Stimulated activated CD8-positive, alpha-beta memory T cell treated with anti-CD3 and anti-CD28 coated beads, Interleukin-7, amount 100 ng/mL, for 48 hours (primary cell): ENCODE data around the gene CLIC6.
A peak's percentile ranks its signal among the peaks of the same experiment; 100 is the strongest.

Source experiments
- DNase-seq, 2 donors: peaks; one replicate each; pipeline ENCODE4 v3.0.0-alpha.2; 2020; ENCODE audit warnings: low read depth in 1 of 2; ENCODE audit errors: extremely low read depth in 1 of 2

CLIC6 gene

GRCh38 chr21:34724131-34724856 lies 55.5 kb downstream of the CLIC6 start:
- no peak for DNase-seq

- DNase-seq, result no peak
Observed at GRCh38 chr21:34724857-34725195, 56.0 kb downstream of the CLIC6 start.

GRCh38 chr21:34726627-34727337 lies 58.0 kb downstream of the CLIC6 start:
- DNase-seq, result no peak

DNA sequence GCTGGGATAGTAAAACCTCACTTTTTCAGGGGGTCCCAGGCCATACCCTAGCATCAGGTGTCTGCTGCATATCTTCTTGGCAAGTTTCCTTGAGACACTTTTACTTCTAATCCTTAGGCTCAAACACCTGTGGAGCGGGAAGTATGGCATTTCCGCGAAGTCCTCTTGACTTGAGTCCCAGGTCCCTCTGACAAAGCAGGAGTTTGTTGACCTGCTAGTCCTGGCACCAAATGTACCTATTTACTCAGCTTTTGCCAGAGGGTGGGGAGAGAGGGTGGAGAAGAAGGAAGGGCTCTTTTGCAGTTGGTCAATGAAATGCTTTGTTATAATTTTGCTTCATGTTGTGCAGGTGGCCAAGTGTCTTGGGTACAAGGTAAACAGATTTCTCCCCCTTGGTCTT lies 59.7 kb downstream of the CLIC6 start:
- DNase-seq, result no peak

DNA sequence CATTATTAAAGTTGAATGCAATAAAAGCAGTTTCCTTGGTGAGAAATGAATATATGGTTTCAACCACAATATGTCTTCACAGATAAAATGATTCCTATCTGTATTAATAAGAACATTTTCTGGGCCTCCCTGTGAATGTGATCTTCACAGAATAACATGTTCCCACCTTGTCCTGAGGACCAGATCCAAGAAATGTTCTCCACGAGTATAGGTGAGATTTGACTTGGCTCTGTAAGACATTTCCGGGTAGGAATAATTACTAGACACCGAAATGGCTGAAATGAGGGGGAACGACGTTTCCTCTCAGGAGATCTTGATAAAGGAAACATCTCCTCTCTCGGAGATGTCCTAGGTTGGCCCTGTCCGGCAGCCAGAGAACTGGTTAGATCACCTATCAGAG lies 61.4 kb downstream of the CLIC6 start:
- DNase-seq, result no peak

DNA sequence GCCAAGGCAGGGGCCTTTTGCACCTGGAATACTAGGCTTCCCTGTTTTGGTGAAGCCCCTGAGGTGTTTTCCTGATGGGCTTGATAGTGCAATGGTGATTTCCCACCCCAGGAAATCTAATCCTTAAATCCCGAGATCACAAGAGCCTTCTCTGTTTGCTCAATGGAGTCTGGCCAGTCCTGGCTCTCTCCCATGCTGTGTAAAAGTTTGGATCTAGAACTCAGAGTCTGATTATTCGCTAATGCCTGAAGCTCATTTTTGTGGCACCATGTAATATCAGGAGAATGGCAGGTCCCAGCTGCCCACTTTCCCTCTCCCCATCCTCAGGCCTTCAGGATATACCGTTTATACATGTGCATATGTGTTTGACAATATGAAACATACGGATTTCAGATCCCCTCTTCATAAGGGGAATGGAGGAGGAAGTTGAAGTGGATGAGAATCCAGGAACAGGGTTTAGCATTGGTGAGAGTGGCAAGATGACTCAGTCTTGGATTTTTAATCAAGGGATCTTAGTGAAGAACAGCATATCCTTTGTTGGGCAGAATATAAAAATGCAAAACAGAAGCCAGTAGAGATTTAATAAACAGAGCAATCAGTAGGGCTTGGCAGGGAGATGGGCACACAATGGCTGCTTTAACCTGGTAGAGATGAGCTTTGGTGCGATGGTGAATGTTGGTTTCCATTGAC lies 62.1 kb downstream of the CLIC6 start:
- DNase-seq, result no peak

DNA sequence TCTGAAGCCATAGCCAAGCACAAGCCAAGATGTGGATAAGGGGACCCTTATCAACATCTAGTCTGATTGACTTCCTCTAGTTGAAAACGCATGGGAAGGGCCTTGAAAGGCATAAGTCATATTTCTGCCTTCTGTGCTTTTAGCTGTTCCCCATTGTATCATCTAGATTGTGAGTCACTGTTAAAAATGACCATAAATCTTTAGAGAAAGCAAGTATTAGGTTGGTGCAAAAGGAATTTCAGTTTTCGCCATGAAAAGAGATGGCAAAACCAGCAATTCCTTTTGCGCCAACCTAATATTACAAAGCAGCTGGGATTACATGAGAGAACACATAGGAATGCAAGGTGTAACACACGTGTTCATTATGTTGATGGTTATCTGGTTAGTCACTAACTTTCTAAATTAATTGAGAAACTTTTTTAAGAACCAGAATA lies 63.6 kb downstream of the CLIC6 start:
- no peak for DNase-seq

DNA sequence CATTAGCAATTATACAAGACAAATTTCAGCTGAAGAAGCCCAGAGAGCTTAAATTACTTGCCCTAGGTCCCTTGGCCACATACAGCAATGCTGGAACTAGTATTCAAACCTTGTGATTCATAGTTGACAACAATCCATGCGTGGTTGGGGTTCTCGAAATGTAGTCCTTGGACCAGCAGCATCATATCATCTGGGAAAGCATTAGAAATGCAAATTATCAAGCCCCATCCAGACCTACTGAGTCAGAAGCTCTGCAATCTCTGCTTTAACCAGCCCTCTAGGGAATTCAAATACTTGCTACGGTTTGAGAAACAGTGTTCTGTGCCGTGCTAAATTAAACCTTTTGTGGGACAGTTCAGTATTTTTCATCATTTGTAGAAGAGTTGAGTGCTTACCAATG lies 65.1 kb downstream of the CLIC6 start:
- DNase-seq, result no peak

- no peak for DNase-seq
Observed at GRCh38 chr21:34734696-34735095, 65.9 kb downstream of the CLIC6 start.

- DNase-seq, result no peak
Observed at GRCh38 chr21:34736116-34736874, 67.5 kb downstream of the CLIC6 start.

- no peak for DNase-seq
Observed at GRCh38 chr21:34737115-34737514, 68.3 kb downstream of the CLIC6 start.

DNA sequence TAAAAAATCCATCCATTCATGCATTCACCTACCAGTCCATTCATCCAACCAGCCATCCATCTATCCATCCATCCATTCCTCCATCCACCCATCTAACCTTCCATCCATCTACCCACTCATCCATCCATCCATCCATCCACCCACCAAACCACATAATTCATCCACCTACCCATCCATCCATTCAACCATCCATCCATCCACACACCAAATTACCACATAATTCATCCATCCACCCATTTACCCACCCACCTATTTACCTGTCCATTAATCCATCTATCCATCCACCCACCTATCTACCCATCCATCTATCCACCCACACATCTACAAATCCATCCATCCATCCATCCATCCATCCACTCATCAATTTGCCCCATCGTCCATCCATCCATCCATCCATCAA lies 71.4 kb downstream of the CLIC6 start:
- DNase-seq, result no peak

DNA sequence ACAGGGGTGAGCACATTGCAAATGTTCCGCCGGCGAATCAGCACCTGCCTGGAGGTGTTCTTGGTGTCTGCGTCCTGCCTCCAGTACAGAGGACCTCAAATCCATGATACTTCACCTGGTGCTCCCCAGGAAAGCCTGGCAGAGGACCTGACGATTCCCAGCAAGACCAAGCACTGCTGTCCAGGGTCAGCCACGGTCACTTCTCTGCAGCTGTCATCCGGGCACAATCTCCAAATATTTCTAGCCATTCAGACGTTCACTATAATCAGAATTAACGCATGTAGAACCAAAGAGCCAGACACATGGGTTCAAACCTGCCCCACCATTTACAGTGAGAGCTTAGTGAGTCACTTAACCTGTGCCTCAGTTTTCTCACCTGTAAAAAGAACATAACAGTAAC lies 74.5 kb downstream of the CLIC6 start:
- no peak for DNase-seq

- DNase-seq, result no peak
Observed at GRCh38 chr21:34743831-34744230, 75.0 kb downstream of the CLIC6 start.

DNA sequence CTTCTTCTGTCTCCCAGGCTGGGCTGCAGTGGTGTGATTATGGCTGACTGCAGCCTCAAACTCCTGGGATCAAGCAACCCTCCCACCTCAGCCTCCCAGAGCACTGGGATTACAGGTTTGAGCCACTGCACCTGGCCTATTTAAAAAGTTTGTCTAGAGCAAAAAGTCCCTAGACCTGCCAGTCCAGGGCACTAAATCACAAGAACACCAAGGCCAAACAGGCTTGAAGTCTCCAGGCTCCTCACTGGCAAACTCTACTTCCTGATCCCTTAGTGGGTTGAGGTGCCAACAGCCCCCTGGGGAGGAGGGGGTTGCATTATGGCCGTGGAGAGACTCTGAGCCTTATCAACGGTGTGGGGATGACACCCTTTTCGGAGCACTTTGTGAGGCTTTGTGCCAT lies 76.0 kb downstream of the CLIC6 start:
- DNase-seq, result no peak

GRCh38 chr21:34745557-34746255 lies 76.9 kb downstream of the CLIC6 start:
- peak; percentile 21 to 29 for DNase-seq

DNA sequence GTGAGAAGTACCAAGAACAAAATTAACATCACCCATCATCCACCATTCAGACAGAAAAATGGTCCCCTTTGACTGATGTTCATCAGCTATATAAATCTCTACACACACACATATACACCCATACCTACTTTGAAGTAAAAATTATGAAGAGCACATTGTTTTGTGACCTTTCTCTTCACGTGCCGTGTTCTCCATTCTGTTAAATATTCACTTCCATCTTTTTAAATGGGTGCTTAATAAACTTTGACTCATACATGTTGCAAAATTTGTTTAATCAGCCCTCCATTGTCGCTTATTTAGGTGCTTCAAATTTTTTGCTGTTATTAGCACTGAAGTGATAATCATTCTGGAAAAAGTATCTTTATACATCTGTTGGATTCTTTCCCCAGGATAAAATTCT lies 80.1 kb downstream of the CLIC6 start:
- no peak for DNase-seq

DNA sequence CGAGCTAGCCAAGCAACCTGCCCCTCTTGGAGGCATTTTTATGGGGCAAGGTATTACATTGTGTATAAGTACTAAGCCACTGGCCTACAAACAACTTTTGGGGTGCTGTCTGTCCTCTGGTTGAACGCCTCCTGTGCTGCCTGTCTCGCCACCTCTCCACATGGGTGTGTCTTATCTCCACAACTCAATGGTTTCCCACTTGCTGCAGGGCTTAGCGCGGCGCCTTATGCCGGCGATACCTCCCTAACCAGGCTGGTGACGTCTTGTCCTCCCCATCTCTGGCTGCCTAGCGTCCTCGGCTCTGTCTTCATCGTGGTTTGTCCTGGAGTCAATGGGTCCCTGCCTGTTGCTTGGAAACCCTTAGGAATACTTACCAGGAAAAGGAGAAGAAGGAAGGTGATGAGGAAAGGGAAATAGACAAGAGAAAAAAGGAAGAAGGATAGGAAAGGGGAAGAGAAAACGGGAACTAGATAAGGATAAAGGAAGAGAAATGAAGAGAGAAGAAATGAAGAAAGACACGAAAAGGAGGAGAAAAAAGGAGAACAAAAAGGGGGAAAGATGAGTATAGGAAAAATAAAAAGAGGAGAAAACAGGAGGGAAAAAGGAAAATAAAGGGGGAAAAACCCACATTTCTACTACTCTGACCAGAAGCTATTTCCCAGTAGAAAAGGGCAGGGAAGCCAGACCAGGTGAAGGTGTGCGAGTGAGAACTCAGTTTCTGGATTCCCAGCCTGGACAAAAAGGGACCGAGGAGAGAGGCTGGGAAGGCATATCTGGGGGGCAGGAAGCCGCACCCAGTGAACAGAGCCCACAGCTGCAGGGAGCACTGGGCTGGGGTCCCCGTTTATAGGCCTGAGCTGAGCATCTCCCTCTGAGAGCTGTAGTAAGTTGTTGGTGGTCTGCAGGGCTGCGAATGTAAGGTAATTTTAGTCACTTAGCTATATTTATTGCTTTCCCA lies 86.2 kb downstream of the CLIC6 start:
- DNase-seq, result no peak

GRCh38 chr21:34761758-34762330 lies 93.0 kb downstream of the CLIC6 start:
- no peak for DNase-seq
